HG03060 (cell line): ENCODE measurements around the gene KRT1.
"Not testable (repeated sequence)": the region's sequence is repeated elsewhere in the genome, so short reads cannot be mapped to it uniquely, and the experiment has no call there.

ENCODE experiments used
- ATAC-seq: cut with Tn5 transposase; IDR thresholded peaks from one replicate; pipeline ENCODE4 v1.9.1; 2021; ENCODE audit warnings: low read depth, moderate number of reproducible peaks; ENCODE audit not compliant: unreplicated experiment

KRT1 gene

DNA sequence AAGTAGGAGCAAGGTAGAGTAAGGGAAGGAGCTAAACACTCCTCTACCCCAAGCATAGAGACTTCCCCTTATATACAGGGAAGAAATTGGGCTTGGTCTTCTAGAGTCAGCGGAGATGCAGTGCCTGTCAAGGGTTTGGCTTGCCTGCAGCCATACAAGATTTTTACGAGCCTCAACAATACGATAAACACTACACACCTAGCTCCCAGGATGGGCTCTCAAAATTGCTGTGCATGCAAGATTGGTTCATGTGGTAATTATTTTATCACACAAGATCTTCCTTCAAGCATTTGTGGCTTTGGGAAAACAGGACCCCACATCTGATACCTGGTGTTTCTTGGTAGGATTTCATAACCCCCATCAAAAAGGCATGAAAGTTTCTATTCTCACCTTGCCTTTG, at the start of gene KRT1:
Gene KRT1, minus strand, starts transcription at position 45 of the 400 bp plus-strand sequence. CDS start 59 bp downstream, outside the sequence.
- ATAC-seq, result no peak

DNA sequence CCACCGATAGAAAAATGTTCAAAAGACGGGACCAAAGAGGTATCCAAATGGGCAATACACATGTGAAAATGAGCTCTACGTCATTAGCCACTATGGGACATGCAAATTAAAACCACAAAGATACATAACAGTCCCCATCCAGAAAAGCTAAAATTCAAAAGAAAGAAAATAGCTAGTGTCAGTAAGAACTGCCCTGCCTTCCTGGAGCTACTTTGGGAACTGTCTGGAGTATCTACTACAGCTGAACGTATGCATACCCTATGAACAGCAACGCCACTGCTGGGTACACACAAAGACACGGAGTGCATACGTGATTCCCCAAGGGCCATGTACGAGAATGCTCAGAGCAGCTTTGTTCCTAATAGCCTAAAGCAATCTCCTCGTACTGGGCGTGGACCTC, 48.9 kb upstream of the KRT1 start:
- ATAC-seq, result no peak

DNA sequence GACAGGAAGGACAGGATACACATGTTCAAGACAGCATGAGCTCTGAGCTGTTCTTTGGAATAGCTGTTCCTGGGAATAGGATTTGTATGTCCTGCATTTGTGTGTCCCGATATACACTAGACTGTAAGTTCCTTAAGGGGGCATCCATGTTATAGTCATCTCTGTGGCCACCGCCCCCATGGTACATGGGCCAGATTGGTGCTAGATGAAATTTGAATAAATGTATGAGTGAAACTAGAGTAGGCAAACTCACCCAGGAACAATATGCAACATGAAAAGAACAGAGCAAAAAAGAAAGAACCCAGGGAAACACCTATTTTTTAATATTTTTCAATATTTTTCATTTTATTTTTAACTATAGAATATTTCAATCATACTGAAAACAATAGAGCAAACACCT, 48.2 kb upstream of the KRT1 start:
- no peak for ATAC-seq

DNA sequence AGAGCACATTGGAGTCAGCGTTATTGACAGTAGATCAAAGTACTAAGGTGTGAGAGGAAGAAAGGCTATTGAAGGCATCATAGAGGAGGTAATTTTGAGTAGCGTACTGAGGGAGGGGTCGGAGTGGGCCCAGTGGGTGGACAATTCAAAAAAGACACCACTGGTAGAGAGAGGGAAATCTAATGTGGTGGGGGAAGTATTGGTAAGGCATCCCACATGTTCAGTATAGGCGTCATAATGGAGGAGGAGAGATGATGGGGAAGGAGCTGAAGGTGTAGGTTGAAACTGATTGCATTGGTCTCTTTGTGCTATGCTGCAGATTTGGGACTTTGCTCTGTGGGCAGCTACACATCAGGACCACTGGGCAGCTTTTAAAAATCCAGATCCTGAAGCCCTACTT, 46.8 kb upstream of the KRT1 start:
- no peak for ATAC-seq

DNA sequence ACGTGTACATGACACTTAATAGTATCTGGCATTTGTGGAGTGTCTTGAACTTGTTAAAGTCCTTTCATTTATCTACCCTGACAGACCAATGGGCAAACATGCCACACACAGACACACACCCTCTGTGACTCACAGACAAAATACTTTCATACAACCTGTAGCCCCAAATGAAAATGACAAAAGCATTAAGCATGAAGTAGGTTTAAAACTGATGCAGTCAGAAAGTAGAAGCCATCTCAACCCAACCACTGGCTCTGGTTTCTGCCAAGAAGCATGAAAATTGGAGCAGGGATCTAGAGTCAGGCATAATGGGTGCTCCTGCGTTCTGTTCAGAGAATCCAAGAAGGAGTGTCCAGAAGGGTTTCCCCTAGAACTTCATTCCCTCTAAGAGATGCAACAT, 46.2 kb upstream of the KRT1 start:
- no peak for ATAC-seq

DNA sequence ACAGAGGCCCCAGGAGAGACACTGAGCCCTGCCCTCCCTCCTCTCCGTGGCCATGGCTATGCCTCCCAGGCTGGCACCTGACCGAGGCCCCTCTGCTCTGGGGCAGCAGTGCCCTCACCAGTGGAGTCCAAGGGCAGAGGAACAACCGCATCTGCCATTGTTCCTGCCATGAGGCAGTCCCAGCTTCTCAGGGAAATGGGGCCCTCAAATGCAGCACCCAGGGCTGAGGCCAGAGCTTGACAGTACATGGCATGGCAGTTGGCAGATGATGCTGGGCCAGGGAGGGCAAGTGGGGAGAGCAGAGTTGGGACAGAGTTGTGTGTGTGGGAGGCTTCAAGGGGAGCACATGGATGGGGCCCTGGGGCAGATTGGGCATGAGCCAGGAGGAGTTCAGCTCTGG, 44.2 kb upstream of the KRT1 start:
- no peak for ATAC-seq

DNA sequence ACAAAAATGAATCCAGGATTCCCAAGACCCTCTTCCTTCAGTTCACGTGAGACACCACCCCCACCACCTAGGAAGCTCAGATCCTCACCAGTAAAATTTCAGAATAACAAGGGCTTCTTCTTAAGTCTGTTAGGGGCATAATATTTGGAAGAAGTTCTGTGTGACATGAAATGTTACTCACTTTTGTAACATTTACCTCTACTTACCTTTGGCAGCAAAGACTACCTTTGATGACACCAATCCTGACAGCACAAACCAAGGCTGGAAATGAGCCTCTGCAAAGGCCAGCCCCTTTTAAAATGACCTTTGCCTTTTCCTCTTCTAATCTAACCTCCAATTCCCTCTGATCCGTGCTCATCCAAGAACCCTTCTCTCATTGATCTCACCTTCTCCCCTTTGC, 42.5 kb upstream of the KRT1 start:
- ATAC-seq, result no peak

DNA sequence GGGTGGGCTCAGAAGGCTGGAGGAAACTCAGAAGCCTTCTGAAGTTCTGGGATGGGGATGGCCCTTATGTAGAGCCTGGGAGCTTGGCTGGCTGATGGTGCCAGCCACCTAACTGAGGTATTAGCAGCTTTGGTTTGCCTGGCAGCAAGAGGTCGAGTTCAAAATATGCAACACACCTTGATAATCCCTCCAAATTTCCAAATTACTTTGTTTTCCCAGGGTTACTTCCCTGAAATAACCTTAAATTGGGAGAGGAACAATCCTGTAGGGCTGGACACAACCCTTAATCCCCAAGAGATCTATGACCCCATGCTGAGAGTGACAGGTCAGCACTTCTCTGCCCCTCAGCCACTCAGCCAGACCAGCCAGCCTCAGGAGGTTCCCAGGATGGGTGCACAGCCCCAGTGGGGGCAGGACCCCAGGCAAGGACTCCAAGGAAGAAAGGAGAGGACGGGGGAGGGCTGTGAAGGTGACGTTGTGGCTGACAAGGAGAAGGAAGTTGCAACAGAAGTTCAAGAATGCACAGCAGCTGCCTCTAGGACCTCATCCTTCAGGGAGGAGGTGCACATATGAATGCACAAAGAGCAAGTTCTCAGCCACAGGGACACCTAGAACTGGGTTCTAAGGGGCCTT, 41.7 kb upstream of the KRT1 start:
- no peak for ATAC-seq

DNA sequence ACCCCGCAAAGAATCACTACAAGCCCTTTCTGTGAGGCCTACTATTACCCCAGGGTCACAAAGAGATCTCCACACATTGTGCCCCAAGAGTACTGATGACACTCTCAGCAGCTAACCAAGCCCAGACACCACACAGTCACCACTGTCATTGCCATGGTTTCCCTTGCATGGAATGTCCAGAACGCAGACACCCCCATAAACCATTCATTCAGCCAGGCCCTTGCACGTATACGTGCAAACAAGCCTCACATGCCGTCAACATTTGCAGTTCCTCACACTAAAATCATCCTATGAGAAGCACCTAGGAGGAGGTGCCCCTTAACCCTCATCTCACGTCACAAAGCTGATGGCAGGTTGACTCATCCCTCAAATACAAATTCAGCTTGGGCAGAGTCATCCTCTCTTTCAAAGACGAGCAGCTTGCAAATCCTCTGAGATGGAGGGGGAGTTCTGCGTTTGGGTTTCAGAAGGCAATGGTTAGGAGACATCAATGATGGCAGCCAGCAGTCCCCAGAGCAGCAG, 40.2 kb upstream of the KRT1 start:
- no peak for ATAC-seq

DNA sequence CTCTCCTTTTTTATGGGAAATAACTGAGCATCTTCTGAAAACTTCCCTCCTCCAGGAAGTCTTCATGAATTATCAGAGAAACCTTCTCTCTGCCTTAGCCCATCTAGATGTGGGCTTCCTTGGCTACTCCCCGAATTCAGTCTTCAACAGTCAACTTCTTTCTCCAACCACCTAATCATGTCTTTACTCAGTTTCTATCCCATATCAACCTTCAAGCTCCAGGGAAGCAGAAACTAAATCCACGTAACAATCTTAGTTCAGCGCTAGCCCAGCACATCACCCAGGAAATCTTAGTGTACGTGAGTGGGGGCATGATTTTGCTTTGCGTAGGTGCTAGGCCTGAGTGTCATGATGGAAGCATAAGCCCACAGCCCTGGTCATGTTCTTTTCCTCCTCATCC, 35.9 kb upstream of the KRT1 start:
- ATAC-seq, result no peak

DNA sequence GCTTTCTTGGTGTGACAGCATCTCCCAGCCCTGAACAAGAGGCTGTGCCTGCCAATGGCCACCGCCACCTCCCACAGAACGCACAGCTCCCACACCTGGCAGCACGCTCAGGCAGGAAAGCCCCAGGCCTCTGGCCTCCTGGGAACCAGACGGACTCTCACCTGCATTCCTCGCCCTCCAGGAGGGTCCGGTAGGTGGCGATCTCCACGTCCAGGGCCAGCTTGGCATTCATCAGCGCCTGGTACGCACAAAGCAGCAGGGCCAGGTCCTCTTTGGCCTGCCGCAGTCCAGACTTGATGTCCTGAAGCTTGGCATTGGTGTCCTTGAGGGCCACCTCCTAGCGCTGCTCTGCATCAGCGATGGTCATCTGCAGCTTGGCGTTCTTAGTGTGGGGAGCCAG, 35.2 kb upstream of the KRT1 start:
- ATAC-seq, result no peak

DNA sequence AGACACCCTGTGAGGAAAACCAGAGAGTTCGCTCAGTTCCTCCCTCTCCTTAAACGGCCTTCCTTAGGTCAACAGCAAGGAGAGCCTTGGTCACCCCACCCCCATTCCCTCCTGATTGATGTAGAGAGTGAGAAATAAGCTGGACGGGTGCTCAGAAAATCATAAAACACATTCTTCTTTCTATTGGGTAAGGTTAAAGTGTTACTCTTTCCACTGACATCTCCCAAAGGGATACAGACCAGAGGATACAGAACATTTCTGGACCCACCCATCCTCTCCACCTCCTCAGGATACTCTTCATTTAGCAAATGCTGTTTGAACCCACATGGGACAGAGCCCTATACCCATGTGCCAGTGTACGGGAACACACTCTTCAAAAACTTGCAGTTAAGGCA, 34.7 kb upstream of the KRT1 start:
- ATAC-seq, result no peak

DNA sequence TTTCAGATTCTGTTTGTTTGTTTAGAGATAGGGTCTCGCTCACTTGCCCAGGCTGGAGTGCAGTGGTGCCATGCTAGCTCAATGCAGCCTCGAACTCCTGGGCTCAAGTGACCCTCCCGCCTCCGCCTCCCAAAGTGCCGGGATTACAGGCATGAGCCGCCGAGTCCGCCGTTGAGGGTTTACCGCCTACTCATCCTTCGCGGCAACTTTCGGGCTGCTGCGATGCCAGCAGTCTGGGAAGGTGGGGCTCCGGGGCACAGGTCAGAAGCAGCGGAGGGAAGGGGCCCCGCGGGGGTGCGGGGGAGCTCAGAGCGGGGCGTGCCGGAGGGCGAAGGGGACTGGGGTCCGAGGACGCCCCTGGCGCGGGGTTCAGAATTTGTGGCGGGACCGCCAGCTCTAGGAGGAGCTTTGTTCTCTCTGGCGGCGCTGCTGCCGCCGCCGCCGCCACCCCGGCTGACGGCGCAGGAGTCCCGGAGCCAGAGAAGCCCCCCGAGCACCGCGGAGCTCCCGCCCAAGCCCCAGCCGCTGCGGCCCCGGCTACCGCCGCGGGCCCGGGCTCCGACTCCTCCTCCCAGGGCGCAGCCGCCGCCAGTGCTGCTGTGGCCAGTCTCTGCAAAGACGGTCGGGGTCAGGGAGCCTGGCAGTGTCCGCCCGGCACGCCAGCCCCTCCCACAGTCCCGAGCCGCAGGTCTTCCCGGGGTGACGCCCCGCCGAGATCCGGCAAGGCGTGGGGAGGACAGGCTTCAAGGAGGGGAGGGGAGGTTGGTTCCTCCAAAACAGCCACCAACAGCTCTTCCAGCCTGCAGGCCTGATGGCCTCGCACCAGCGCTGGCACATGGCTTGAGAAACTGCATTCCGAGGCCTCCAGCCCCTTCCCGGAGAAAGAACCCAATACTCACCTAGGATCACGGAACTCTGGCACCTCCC, 34.0 kb upstream of the KRT1 start:
- ATAC-seq, result no peak

DNA sequence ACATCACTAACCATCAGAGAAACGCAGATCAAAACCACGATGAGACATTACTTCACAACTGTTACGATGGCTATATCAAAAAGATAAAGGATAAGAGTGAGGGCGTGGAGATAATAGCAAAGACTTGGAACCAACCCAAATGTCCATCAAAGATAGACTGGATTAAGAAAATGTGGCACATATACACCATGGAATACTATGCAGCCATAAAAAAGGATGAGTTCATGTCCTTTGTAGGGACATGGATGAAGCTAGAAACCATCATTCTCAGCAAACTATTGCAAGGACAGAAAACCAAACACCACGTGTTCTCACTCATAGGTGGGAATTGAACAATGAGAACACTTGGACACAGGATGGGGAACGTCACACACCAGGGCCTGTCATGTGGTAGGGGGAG, 31.9 kb upstream of the KRT1 start:
- not testable (repeated sequence) for ATAC-seq

DNA sequence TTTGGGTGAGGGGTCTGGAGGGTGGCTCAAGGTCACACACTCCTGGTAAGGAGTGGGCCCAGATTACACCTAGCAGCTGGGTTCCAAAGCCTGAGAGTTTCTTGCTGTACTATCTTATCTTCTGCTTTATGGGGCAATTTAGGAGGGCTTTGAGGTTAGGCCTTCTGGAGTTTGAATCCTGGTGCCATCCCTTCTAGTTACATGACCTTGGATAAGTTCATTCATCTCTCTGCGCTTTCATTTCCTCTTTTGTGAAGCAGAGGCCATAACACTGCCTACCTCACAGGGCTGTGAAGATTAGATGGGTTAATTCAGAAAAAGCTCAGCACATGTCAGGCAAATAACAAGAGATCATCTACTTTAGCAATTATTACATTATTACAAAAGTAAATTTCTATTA, 30.5 kb upstream of the KRT1 start:
- ATAC-seq, result no peak

DNA sequence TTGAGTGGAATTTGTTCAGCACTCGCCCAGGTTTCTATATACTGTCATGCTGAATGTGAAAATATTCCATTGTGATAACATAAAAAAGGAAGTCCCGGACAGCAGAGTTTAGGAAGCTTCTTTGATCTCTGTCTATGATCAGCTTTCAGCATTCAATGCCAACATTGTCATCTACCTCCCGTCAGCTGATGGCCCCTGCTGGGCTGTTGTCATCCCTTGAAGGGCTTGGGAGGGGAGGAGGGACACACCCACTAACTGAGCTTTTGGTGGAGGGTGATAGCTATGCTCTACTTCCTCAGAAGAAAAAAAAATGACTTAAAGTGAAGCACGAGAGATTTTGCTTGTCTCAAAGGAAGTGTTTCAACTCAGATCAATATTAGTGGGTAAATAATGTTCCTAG, 27.8 kb upstream of the KRT1 start:
- no peak for ATAC-seq

DNA sequence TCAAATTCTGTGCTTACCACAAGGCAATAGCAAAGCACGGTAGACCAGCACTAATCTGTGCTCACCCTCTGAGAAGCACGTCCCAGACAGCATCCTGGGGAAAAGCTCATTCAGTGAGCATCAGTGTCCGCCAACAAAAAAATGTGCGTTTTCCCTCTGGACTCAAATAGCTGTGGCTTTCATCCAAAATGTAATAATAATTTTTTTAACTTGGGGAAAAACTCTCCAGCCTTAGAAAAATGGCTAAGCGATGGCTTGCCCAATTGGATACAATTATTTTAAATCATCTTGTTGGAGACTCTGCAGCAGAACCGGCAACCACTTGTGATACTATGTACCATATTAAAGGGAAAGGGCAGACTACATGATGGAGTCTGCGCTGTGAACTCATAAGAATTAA, 24.3 kb upstream of the KRT1 start:
- no peak for ATAC-seq

DNA sequence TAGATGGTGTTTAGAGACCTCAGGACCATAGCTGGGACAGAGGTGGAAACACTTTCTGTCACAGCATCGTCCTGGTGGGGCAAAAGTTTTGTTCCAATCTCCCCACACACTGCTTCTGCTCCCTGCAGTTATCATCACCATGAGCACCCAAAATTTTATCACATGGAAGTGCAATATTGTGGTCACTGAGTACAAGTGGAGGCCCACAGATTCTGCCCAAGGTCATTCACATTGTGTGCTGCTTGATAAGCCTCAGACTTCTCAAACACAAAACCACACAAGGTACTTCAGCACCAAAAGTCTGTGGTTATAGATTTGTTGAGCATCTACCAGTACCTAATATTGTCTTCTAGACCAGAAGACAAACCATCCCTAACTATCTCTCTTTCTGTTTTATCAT, 23.7 kb upstream of the KRT1 start:
- ATAC-seq, result no peak

DNA sequence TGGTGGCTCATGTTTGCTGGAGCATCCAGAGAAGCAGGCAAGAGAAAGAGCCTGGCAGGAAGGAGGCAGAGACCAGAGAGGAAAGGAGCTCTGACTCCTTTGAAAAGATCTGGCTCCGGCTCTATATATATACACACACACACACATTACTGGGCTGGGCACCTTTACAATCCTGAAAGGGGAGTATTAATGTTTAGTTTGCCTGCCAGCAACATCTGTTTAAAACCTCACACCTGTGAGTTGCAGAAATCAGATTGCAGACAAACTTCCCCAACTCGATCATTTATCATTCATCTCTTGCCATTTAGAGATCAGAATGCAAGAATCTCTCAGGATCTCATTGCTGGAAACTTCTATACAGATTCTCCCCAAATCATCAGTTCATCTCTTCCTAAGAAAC, 23.2 kb upstream of the KRT1 start, which contains the start of gene KRT77:
Gene KRT77, minus strand, starts transcription at position 101 of the 400 bp plus-strand sequence. Its CDS starts 90 bp downstream, at position 11.
- ATAC-seq, result no peak

DNA sequence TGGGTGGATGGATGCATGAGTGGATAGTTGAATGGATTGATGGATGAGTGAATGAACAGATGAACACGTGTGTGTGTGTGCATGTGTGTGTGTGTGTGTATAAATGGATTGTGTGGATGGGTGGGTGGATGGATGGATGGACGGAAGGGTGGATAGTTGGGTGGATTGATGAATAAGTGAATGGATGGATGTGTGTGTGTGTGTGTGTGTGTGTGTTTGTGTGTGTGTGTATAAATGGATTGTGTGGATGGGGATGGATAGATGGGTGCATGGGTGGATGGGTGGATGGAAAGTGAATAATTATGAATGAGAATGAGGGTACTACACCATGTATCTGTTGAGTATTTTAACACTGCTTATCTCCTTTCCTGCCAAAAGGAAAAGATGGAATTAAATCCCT, 22.1 kb upstream of the KRT1 start:
- ATAC-seq, result no peak

DNA sequence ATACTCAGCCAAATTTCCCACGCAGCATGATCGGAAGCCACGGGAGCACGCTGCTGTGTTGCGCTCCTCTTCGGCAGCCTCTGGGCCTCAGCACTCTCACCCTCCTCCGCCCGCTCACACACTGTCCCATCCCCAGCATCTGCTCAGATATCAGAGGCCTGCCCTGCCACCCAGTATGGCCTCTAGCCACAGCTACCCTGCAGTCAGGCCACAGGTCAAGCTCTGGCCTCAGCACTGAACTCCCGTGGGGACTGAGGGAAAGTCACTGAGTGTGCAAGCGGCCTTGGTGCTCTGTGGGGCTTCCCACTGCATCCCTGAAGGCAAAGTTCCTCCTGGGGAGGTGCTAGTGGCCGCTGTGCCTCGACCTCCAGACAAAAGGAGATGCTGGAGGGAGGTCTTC, 21.1 kb upstream of the KRT1 start:
- ATAC-seq, result no peak

DNA sequence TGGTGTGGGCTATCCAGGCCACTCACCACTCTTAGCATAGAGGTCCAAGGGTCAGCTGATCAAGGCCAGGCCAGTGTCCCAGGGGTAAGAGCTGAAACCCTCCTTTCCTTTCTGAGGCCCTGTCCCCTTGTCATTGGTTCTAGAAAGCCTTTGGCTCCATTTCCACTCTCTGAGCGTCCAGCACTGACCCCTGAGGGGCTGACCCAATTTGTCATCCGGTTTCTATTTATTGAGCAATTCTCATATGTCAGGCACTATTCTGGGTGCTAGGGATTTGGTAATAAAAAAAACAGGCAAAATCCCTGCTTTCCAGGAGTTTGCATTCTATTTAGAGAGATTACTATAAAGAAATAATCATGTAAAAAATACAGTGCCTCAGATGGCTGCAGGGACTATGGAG, 19.8 kb upstream of the KRT1 start:
- ATAC-seq, result no peak
